ENCODE measurements around the gene TMSB4X.
"Not testable (repeated sequence)": the region's sequence is repeated elsewhere in the genome, so short reads cannot be mapped to it uniquely, and the experiment has no call there.

The TMSB4X gene

DNA sequence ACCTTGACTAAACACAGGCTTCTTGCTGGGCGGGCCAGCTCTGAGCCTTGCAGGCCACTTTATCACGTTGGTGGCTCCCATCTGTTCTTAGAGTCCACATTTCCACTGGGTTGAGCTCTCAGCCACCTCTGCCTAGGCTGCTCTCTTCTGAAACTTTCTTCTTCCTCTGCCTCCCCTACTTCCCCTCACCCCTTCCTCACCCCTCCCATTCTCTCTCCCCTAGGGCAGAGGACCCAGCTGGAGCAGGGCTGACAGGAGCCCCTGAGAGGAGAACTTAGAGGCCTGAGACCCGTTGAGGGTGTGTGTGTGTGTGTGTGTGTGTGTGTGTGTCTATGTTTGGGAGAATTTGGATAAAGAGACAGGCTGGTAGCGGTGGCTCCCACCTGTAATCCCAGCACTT lies 19.9 kb upstream of the TMSB4X start:
- DNase-seq (ENCODE audit: low read depth in 2 of 3, low spot score in 1 of 3) = no peak

- DNase-seq (ENCODE audit: low read depth in 2 of 3, low spot score in 1 of 3) = peak in 1 of 3 donors; percentile 51
These were observed 18.8 kb upstream of the TMSB4X start for GRCh38 chrX:12955882-12956703.

GRCh38 chrX:12956704-12957534 lies 18.0 kb upstream of the TMSB4X start:
- peak in 1 of 3 donors; percentile 59 for DNase-seq (ENCODE audit: low read depth in 2 of 3, low spot score in 1 of 3)

GRCh38 chrX:12958059-12958458 lies 16.9 kb upstream of the TMSB4X start:
- no peak for DNase-seq (ENCODE audit: low read depth in 2 of 3, low spot score in 1 of 3)

- no peak for DNase-seq (ENCODE audit: low read depth in 2 of 3, low spot score in 1 of 3)
These were observed 16.4 kb upstream of the TMSB4X start for GRCh38 chrX:12958461-12958860.

DNA sequence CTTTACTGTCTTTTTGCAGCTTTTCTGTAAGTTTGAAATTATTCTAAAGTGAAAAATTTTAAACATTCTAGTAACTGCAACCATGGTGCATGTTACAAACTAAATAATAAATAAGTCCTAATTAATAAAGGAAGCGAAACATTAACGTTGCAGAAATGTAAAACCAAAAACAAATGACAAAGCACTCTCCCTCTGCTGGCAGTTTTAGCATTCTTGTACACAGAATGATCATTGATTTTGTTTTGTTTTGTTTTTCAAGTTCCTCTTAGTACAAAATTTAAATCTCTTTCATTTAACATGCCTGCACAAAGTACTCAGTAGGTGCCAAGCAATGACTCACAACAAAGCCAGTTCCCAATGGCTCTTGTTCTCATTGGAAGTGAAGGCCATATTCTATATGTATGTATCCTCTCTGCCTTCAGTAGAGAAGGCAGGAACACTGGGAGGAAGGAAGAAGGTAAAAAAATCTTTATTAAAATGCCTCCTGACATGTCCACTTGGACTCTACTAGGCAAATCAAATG lies 13.7 kb upstream of the TMSB4X start:
- no peak for DNase-seq (ENCODE audit: low read depth in 2 of 3, low spot score in 1 of 3)

DNA sequence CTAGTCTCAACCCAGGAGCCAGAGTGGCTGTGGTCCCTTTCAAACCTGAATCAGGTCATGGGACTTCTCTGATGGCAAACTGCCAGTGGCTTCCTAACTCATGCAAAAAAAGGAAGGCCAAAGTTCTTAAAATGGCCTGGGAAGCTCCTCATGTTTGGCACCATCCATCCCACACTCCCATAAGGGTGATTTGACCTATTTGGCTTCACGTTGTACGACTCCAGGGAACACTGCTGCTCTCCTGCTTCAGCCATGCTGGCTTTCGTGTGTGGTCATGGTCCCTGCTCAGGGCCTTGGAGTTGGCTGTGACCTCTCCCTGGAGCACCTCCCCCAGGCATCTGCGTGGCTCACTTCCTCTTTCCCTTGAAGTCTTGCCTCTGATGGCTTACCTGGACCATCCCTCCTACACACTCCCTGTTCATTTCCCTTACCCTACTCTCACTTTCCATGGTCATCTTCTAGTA lies 12.8 kb upstream of the TMSB4X start:
- no peak for DNase-seq (ENCODE audit: low read depth in 2 of 3, low spot score in 1 of 3)

- not testable (repeated sequence) for DNase-seq (ENCODE audit: low read depth in 2 of 3, low spot score in 1 of 3)
These were observed 11.6 kb upstream of the TMSB4X start for GRCh38 chrX:12963210-12963850.

DNA sequence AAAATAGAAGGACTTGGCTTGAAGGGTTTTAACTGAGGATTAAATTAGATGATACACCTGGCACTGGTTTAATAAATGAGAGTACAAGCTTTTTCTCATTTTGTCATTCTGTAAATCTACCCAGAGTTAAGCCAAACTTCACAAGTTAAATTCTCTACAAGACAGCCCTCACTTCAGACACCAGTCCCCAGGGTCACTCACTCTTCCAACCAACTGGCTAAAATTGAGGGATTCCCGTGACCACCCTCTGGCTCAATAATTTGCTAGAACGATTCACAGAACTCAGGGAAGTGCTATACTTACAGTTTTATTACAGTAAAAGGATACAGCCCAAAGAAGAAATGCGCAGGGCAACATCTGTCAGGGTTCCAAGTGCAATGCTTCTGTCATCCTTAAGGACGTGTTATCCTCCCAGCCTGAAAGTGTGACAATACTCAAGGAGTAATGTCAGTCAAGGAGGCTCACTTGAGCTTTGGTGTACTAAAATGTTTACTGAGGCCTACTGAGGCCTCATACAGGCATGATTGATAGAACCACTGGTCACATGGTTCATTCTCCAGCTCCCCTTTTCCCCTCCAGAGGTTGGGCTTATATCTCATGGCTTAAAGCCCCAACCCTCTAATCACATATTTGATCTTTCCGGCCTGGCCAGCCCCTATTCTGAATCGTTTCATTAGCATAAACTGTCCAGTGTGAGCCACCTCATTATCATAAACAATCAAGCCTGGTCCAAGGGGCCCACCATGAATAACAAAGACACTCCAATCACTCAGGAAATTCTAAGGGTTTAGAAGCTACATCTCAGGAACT lies 9.6 kb upstream of the TMSB4X start:
- DNase-seq (ENCODE audit: low read depth in 2 of 3, low spot score in 1 of 3) = no peak

DNA sequence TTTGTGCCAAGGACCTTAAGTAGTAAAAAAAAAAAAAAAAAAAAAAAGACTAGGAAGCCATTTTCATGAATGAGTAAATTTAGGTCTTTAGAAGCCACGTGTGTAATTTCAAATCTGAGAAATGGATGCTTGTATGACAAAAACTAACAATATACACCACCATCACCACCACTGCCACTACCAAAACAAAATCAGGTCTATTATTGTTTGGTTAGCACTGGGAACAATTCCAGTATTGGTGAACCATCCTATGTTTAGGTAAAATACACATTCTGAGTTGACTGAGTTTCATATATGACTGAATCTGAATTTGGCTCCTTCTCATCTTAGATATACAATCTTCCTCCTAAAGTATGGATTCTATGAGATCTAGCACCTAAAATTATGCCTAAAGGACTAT lies 8.8 kb upstream of the TMSB4X start:
- no peak for DNase-seq (ENCODE audit: low read depth in 2 of 3, low spot score in 1 of 3)

- DNase-seq (ENCODE audit: low read depth in 2 of 3, low spot score in 1 of 3) = no peak
These were observed 7.0 kb upstream of the TMSB4X start for GRCh38 chrX:12967711-12968465.

DNA sequence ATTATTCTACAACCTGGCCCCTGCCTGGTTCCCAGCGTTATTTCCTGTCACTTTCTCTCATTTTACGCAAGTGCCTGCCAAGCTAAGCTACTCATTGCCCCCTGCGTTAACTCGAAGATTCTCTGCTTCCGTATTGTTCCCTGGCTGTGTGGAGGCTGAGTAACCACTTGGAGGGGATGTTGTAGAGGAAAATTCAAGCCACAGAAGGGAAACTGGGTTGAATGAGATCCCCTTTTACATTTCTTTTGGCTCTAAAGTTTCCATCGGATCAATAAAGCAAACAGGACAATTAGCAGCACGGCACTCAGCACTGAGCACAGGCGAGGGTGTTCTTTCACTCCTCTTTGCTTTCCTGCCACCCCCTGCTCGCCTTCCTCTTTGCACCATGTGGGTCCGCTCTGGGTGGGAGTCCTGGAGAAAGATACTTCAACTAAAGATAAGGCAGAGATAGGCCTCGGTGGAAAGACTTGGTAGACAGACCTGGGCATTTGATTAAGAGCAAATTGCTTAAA lies 4.2 kb upstream of the TMSB4X start:
- no peak for DNase-seq (ENCODE audit: low read depth in 2 of 3, low spot score in 1 of 3)

GRCh38 chrX:12971282-12972003 lies 3.5 kb upstream of the TMSB4X start:
- no peak for DNase-seq (ENCODE audit: low read depth in 2 of 3, low spot score in 1 of 3)

GRCh38 chrX:12972243-12972642 lies 2.7 kb upstream of the TMSB4X start:
- DNase-seq (ENCODE audit: low read depth in 2 of 3, low spot score in 1 of 3) = no peak

DNA sequence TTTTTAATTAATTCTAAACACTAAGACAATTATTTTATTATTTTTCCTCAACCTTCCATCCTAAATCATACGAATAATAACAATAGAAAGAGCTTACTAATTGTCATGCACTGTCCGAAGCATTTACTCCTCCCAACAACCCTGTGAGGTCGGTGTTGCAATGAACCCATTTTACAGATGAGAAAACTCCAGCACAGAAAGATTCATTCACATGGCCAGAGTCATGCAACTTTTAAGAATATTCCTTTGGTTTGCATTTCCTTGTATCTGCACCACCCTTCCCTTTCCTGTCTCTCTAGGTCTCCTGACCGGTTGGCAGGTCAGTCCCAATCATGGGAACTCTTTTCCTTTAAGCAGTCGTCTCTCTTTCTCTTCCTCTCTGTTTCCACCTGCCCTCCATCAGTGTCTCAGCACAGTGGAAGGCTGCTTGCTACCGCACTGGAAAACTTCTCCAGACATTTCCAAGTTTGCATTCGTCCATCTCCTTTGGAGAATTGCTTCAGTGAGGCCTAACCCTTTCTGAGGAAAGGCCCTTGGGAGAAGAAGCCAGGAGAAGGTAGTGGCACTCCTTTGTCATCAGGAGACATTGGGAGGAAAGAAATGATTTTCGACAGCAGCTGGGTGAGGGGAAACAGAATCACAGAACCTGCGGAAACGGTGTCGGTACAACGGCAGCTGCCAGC lies 1.9 kb upstream of the TMSB4X start:
- DNase-seq (ENCODE audit: low read depth in 2 of 3, low spot score in 1 of 3) = no peak

DNA sequence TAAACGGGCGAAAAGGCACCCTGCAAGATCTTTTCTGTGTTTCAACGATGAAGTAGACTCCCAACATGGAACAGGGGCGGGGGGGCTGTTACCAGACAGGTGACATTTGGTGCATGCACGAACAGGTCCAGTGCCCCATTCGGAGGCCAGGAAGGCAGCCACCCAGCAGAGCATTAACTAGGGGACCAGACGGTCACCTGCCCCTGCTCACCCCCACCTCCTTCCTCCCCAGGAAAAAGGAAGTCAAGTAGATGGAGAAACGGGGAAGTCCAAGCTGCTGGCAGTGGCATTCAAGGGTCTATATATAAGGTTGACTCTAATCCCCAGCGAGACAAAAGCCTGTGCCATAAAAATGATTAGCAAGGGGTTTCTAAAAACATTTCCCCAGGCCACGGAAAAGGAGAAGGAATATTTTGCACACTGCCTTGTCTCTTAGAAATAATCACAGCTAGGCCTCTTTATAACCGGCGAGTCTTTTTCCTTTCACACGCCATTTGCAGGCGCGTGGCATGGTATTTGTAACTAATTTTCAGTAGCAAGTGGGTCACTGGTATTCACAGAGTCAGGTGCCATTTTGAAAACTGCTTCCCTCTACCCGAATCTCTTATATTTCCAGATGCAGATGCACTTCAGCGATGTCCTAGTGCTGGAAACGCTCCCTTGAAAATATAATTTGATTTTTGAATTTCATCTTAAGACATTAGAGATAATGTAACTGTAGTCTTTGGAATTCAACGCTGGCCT lies 1.2 kb upstream of the TMSB4X start:
- DNase-seq (ENCODE audit: low read depth in 2 of 3, low spot score in 1 of 3) = no peak

- DNase-seq (ENCODE audit: low read depth in 2 of 3, low spot score in 1 of 3) = no peak
These were observed 560 bp upstream of the TMSB4X start for GRCh38 chrX:12974305-12974795.

GRCh38 chrX:12975670-12975965 lies 708 bp downstream of the TMSB4X start:
- no peak for DNase-seq (ENCODE audit: low read depth in 2 of 3, low spot score in 1 of 3)

All from stimulated activated CD4-positive, alpha-beta T cell treated with anti-CD3 and anti-CD28 coated beads, Interleukin-12 subunit alpha, Interleukin-12 subunit beta, amount 100 ng/mL, for 48 hours (primary cell).